GM12892 (cell line): Measurements from ENCODE around the gene IFIT3.

ENCODE experiments used
- POLR2A ChIP-seq: IDR thresholded peaks from 2 replicates; pipeline ENCODE4 v1.6.1; 2011; ENCODE audit warnings: low read depth, low read length, control low read depth
- POLR2AphosphoS5 ChIP-seq: IDR thresholded peaks from 2 replicates; pipeline ENCODE4 v1.6.1; 2011; ENCODE audit warnings: low read depth, low read length, control low read depth

GRCh38 chr10:89389254-89389653 is 61.5 kb downstream of the IFIT3 start:
- TF ChIP-seq POLR2AphosphoS5: no peak
- no peak for TF ChIP-seq POLR2A
